ACHN (cell line): Measurements from ENCODE around the gene ARHGAP26.
"Not testable (repeated sequence)": the region's sequence is repeated elsewhere in the genome, so short reads cannot be mapped to it uniquely, and the experiment has no call there.

Source experiments
- DNase-seq: peaks from one replicate; pipeline ENCODE4 v3.0.0-alpha.2; 2015
- in situ Hi-C: cut with HindIII; loops from 2 replicates; pipeline ENCODE4 v1.10.0; 2017; ENCODE audit warnings: low sequenced_read_pairs, low pct_ligation_motif_present, low pct_unique_long_range_greater_than_20kb

Gene ARHGAP26

DNA sequence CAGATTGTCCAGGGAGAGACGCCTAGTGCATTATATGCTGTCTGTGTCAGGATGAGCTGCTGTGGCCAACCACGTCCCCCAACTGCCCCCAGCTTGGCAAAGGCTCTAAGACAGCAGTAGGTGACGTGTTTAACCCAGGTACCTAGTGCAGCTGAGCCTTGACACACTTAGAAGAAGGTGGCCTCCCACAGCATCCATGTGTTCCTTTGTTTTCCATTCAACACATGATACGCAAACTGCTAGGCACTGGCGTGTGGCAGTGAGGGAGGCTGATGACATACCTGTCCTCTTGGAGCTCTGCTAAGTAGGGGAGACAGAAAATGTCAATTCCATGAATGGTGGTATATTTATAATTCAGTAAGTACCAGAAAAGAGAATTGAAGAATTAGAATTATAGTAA is 341.6 kb downstream of the ARHGAP26 start:
- in situ Hi-C loops = no loop called here
- no peak for DNase-seq

DNA sequence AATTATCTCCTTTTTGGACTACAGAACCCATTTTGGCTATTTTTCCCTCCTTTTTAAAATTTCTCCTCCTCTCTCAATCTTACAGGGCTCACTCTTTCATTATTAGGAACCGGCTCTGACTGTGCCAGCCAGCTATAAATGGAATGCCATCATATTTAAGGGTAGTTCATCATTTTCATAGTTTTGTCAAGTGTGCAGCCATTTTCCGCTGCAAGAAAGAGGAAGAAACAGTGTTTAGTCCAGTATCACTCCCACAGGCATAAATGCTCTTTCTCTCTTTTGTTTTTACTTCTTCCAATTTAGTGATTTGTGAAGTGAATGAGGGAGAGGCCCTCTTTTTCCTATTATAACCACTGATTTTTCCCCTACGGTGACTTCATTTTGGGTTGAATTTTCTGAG is 343.3 kb downstream of the ARHGAP26 start:
- no peak for DNase-seq
- in situ Hi-C loops = no loop called here

DNA sequence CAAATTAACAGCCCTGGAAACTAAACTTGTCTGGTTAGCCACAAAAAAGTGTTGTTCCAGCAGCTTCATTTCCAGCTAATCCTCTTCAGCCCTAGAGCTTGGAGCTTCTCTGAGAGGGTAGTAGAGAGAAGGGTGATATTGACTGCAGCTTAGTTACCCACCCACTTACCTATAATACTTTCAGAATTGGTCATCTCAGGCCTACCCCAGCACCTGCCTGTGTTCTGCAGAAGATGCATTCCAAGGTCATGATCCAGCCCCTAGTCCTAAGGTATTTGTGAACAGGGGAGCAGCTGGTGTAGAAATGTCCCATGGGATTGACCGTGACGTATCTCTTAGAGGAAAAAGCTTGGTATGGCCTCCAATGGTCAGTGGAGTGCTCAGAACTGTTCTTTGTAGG is 344.3 kb downstream of the ARHGAP26 start:
- no peak for DNase-seq
- in situ Hi-C loops = no loop called here

DNA sequence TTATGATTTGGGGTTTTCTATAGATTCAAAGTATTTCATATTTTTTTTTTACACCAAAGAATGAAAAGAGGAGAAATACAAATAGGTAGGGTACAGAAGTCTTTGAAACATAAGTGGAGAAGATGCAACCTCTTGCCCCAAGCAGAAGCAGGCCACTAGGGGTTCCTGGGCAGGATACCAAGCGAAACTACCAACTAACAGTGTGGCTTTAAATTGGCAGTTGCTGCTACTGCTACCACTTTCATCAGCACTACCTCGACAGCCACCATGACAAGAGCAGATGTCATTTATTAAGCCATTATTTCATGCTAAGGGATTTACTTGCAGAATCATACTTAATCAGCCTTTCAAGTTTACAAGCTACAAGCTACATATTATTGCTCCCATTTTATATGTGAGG is 345.2 kb downstream of the ARHGAP26 start:
- DNase-seq = no peak
- in situ Hi-C loops = no loop called here

DNA sequence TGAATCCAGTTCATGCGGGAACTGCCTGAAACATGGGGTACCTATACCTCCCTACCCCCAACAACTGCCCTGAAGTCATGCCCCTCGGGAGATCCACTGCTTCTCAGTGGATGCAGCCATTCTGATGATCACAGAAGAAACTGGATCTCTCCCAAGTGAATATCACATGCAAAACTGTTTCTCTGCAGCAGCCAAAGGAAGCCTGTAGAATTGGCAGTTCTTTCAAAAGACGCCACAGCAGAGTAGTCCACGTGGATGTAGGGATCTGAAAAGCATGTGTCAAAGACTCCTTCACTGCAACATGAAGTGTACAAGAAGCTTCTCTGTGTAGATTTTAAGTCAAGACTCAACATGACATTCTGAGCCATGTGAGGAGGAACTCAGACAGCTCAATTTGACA is 346.6 kb downstream of the ARHGAP26 start:
- no peak for DNase-seq
- in situ Hi-C loops = no loop called here

DNA sequence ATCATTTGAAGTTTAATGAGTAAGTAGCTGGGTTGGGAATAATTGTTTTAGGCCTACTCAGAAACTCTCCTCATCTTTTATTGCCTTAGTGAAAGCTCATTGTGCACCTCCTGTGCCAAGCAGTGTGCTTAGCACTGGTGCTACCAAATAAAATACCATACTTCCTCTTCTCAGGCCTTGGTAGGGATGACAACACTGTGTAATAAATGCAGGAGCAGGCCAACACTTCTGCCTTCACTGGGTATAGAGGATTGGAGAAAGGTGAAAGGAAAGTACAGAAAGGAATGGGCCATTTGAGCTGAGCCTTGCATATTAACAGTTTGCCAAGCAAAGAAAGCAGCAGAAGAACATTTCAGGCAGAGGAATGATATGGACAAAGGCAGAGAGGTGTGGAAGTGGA is 347.6 kb downstream of the ARHGAP26 start:
- in situ Hi-C loops = no loop called here
- DNase-seq = no peak

DNA sequence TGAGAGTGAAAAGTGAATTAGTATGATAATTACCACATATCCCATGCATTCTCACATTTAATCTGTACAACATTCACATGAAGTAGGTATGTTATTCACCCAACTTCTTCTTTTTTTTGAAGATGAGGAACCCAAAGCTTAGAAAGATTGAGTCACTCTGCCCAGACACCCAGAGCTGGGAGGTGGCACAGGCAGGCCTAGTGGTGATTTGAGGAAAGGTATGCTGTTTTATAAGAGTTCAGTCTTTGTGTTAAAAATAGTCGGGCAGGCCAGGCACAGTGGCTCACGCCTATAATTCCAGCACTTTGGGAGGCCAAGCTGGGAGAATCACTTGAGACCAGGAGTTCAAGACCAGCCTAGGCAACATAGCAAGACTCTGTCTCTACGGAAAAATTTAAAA is 348.0 kb downstream of the ARHGAP26 start:
- no peak for DNase-seq
- in situ Hi-C loops = no loop called here

DNA sequence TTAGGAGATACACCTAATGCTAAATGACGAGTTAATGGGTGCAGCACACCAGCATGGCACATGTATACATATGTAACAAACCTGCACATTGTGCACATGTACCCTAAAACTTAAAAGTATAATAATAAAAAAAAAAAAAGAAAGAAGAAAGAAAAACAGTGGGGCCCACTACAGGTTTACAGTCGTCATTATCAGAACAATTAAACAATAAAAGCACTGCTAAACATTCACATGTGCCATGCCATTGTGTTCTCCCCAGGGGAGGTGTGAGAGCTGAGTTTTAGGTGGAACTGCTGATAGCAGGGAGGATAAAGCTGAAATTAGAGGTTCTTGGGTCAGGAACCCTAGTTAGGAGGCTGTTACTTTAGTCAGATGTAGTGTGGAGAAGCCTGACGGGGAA is 348.6 kb downstream of the ARHGAP26 start:
- DNase-seq, in situ Hi-C loops: not testable (repeated sequence)

DNA sequence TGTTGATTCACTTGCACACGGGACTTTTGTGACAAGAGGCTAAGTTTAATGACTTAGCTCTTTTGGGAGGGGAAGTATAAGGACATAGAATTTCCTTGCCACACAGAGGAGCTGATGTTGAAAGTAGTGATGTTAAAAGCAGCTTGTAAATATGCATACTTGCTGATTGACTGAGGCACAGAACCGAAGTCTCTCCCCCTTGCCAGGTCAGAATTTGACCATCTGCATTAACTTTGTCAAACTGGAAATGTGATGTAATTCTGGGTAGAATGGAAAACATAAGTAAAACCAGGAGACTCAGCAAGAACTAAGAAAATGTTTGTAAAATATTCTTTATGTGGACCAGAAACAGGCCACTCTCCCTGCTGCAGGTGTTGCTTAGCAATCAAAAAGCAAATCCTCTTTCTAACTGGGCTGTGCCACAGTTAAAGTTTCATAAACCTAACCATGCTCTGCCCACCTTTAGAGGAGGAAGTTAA is 349.2 kb downstream of the ARHGAP26 start:
- in situ Hi-C loops = no loop called here
- DNase-seq = no peak

DNA sequence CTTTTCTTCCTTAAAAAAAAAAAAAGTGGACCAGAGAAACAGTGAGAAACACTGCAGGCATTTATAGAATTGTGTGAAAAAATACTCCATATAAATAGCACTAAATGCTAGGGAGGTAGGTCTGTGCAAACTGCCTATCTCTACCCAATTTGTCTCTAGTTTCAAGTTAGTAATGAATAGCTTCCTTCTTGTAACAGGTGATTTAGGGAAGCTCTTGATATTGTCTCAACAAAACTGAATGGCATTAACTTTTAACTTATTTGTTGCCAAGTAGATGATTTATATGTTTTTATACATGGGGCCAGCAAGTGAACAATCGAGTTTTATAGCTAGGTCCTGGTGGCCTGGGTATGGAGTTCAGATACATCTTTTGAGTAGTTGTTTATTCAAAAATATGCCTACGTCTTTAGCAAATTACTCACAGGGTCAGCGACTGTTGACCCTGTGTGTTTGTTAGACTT is 349.7 kb downstream of the ARHGAP26 start:
- in situ Hi-C loops = no loop called here

DNA sequence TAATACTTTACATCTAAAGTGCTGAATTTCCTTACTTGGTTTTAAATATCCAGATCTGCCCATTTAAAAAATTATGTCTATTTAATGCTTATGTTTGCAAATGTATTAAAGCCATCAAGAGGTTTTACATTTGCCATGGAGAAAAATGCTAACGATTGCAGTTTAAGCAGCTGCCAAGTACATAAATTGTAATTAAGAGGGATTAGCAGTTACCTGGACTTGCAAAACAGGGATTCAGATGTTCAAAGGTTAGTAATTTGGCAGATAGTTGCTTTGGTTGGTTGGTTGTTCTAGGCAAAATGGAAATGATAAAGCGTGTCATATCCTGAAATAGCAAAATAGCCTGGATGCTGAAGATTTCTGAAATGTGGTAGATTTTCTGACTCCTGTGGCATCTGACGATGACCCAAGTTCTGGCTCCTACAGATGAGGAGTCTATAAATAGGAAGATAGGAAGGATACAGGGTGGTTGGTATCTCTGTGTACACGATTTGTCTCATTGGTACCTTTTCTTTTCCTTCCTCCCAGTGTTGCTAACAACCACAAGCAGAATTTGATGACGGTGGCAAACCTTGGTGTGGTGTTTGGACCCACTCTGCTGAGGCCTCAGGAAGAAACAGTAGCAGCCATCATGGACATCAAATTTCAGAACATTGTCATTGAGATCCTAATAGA is 350.4 kb downstream of the ARHGAP26 start:
- DNase-seq = no peak
- in situ Hi-C loops = no loop called here

More for the DNA sequence above, 349.7 kb downstream of the ARHGAP26 start:
- DNase-seq = no peak

DNA sequence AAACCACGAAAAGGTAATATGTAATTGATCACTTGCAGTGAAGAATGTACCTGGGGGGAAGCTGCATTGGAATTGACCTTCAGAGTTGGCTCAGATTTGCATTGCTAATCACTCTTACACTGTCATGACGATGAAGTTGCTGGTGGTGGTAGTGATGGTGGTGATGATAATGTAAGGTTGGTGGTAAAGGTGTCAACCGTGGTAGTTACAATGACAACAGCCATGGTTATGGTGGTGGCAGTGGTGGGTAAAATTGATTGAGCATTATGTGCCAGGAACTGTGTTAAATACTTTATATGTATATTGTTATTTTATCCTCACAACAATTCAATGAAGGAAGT is 350.9 kb downstream of the ARHGAP26 start:
- in situ Hi-C loops = no loop called here

DNA sequence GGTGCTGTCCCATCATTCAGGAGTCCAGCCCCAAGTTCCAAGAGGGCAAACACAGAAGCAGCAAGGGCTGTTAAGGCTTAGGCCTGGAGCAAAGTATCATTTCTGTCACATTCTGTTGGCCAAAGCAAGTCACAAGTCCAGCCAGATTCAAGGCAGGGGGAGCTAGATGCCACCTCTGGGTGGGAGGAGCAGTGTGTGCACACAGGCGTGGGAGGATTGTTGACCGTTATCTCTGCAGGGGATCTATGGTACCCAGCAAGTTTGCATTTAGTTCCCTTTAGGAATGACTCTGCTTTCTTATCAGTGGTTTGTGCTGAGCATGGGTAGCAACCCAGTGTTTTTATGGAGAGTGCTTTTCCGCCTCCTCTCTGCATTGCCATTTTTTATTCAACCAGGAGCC is 354.4 kb downstream of the ARHGAP26 start:
- no peak for DNase-seq
- in situ Hi-C loops = no loop called here

More for the DNA sequence above, 350.9 kb downstream of the ARHGAP26 start:
- no peak for DNase-seq

DNA sequence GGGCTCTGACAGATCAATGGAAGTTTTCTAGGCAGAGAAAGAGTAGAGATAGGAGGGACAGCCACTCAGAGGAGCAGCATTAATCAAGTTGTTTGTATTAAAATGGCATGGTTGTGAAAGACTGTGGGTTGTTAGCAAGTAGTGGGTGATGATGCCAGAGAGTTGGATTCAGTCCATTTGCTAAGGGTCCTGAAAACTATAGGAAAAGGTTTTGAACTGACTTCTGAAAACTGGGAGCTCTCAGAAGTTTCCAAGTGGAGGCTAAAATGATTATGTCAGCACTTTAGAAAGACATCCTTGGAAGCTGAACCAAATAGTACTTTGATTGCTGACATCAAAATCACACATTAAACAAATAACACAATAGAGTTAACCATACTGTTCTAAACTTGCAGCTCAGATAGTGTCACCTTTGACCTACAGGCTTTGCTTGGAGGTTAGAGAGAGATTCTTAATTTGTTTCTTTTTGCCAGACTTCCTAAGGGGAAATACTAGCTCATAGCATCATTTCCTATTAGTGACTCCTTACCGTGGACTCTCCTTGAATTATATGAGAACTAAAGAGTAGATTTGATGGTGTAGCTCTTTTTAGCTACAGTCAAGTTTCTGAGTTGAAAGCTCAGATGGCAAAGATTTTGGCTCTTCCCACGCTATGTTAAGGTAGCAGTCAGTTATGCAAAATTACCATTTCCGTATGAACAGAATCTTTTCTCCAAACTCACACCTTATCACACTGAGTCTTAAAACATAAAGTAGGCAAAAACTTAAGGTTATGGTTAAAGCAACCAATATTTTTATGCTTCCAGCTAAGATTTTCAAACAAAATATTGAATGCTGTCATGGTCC is 356.2 kb downstream of the ARHGAP26 start:
- in situ Hi-C loops = no loop called here

DNA sequence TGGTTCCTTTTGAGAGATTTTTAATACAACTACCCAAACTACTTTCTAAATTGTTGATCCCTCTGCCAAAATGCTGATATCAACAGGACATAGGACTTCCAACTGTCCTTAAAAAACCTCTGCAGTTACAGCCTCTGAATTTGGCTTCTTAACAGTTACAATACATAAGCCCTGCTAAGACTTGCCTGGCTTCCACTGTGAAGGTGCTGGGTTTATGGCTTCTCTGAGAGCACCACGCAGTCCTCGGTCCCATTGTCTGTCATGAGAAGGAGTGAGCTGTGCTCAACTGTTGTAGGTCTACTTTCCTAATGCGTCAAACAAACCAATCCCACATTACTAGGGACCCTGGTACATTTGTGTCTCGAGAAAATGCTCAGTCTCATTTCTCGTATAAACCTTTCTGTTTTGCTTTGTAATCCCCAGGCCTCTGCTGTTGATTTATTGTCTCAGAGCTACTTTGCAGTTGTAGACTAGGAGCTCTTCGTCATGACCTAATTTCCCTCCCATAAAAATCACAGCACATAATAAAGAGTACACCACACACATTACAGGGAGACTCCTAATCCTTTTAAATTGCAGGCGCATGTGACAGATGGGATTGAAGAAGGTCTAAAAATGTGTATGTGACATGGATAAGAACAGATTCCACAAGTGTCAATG is 358.4 kb downstream of the ARHGAP26 start:
- in situ Hi-C loops = no loop called here
- DNase-seq = no peak

More for the DNA sequence above, 356.2 kb downstream of the ARHGAP26 start:
- no peak for DNase-seq

DNA sequence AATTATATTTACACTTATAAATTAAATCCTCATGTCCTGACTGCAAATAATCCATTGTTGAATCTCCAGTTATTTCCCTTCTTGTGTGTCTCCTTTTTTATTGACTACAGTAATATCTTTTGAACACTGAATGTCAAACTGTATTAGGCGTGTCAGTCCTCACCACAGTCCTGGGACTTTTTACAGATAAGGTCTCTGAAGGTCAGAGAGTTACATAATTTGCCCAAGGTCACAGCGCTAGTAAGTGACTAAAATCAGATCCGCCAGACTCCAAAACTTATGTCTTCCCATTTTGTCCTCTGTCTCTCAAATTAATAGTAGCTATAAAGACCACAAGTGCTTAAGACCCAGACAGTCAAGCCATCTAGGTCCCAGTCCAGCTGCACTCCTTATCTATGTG is 359.0 kb downstream of the ARHGAP26 start:
- in situ Hi-C loops = no loop called here
- DNase-seq = no peak

DNA sequence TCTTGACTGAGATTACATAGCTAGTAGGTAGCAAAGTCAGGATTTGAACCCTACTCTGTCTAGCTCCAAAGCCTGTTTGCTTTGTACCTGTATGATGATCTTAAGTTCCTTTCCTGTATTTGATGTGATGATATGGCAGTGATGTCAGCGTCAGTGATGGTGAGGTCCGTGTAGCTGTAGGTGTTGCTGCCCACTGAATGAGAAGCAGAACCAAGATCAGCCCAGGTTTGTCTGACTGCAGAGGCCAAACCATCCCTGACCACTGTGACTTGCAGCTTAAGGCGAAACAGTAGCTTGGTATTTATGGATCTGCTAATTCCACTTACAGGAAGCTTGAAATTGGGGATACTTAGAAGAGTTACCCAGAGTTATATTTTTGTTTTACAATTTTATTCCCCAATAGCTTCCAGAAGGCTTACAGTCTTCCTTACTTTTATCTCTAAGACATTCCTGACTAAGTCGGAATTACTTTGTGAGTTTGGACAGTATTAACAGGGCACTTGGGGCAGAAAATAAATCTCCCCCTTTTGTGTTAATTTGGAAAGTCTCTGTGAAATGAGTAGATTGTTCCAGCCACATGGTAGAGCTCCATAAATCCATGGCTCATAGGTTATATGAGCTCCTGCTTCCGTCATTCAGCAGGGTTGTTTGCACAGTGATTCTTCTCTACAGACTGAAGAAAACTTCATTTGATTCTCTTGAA is 359.9 kb downstream of the ARHGAP26 start:
- in situ Hi-C loops = no loop called here
- DNase-seq = no peak

DNA sequence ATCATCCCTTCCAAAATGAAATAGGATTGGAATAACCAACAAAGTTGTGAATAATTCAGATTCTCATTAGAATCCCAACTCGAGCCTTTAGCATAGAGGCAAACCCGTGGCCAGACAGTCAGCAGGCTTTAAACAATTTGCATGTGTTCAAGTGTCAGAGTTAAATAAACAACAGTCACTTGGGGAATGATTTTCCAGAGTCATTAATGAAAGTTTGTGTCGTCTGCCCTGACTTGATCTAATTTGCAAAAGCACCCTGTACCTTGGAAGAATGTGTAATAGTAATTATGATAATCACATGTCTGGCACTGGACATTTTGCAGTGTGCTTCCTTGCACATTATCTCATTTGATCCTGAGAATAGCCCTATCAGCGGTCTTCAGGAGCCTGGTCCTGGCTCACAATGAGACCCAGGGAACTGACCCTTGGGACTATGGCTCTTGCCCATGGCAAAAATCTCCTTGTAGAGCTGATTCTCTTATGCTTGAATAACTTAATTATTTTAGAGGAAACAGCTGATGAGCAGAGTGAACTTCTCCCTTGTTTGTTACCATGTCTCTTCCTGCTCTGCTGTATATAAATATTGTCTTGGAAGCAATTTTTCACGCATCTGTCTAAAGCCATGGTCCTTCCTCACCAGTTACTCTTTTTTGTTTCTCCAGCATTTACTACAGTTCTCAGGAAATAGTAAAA is 360.6 kb downstream of the ARHGAP26 start:
- DNase-seq = no peak
- in situ Hi-C loops = no loop called here
